GM18858 (cell line): ENCODE results near the gene MBD3.

ENCODE experiments used
- ATAC-seq: cut with Tn5 transposase; IDR thresholded peaks from one replicate; pipeline ENCODE4 v1.9.1; 2021; ENCODE audit not compliant: unreplicated experiment

Gene MBD3

DNA sequence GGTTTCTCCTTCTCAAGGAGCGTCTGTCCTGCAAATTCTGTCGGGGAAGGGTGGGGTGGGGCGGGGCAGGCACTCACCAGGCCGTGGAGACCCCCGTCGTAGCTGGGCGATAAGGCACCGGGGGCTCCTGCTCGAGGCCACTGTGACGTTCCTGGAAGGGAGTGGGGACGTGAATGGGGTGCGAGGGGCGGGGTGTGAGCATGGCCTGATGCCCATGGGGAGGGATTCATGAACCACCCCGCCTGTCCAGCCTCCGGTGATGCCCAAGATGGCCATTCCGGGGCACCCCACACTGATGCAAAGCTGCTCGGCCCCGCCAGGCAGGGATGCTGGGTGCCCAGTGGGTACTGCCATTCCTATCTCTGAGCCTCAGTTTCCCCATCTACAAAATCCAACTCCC, 27.0 kb upstream of the MBD3 start:
- no peak for ATAC-seq

DNA sequence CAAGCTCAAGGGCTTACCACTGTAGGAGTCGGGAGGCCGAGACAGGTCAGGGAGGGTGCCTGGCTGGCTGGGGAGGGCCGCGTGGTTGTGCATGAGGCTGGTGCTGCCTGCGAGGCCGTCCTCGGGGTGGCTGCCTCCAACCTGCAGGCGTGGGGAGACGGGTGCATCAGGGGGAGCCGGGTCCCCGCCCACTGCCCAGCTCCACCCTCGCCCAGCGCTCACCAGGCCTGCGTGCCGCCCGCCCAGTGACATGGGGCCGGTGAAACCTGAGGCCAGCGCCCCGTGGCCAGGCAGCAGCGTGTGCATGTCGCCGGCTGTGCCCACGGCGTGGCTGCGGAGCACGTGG, 26.4 kb upstream of the MBD3 start:
- ATAC-seq, result no peak

DNA sequence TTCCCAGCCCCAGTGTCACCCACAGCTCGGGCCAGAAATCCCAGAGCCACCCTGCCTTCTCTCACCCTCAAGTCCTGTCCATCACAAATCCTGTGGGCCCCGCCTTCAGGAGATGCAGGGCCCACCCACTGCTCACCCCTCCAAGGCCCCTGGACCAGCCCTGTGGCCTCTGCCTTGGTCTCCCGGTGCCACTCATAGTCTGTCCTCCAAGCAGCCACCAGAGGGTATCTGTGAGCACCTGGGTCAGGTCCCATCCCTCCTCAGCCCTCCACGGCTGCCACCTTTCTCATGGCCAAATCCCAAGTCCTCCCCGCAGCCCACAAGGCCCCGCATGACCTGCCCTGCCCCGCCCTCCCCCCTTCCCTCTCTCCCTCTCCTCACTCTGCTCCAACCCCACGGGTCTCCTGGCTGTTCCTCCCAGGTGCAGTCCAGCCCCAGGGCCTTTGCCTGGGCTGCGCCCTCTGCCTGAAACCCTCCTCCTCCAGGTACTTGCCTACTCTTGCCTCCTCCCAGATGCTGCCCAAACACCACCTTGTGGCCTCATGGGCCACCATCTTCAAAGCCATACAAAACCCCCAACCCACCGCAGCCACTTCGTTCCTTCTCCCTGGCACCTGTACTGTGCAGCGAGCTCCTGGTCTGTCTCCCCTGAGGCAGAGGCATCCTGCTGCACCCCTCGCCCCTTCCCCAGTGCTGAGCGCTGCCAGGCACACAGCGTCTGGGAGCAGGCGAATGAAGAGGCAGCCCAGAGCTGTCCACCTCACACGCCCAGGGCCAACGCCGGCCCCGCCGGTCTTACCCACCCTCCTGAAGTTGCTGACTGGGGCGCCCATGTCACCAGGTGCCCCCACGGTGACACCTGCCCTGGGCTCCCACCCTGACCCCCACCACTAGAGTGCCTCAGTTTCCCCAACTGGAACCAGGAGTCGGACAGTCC, 25.8 kb upstream of the MBD3 start:
- no peak for ATAC-seq

DNA sequence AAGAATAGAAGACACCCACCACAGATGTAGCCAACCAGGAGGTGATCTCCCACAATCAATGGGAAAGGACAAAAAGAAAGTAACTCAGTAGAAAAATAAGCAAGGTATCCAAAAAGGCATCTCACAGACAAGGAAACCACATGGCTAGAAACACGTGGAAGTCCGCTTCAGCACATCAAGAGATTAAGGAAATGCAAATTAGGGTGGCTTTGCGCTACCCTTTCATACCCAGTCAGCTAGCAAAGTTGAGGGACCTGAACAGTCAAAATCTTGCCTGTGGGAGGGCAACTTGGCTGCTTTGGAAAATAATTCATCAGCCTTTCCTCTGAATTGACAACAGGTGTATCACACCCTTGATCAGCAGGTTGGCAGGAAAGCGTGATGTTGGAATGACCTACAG, 24.2 kb upstream of the MBD3 start:
- no peak for ATAC-seq

DNA sequence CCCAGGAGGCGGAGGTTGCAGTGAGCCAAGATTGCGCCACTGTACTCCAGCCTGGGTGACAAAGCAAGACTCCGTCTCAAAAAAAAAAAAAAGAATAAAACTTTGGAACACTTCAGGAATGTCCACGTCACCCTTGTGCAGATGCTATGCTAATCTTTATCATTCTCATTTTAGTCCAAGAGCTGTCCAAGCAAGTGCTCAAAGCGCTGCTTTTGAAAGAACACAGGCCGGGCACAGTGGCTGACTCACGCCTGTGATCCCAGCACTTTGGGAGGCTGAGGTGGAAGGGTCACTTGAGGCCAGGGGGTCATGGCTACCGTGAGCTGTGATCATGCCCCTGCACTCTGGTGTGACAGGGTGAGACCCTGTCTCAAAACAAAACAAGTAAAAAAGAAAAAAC, 23.7 kb upstream of the MBD3 start:
- ATAC-seq, result no peak

DNA sequence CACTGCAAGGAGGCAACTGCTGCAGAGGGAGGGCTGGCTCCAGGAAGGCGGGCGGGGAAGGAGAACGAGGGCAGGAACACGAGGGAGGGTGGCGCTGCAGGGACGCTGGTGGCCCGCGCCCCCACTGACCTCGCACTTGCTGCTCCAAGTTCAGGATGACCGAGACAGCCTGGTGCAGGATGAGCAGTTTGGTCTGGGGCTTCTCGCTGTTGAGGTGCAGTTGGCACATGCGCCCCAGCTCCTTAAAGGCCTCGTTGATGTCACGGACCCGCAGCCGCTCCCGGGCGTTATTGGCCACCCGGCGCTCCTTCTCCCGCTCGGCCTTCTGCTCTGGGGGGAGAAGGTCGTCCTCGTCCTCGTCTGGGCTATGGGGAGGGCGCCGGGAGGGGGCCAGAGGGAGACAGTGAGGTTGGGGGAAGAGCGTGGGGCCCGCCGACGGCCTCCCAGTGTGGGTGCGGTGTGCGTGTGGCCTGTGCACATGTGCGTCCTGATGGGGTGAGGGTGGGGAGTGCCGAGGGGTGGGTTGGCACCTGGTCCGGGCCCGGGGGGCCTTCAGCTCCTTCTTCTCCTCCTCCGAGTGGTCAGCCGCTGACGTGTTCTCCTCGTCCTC, 22.6 kb upstream of the MBD3 start:
- ATAC-seq, result no peak

DNA sequence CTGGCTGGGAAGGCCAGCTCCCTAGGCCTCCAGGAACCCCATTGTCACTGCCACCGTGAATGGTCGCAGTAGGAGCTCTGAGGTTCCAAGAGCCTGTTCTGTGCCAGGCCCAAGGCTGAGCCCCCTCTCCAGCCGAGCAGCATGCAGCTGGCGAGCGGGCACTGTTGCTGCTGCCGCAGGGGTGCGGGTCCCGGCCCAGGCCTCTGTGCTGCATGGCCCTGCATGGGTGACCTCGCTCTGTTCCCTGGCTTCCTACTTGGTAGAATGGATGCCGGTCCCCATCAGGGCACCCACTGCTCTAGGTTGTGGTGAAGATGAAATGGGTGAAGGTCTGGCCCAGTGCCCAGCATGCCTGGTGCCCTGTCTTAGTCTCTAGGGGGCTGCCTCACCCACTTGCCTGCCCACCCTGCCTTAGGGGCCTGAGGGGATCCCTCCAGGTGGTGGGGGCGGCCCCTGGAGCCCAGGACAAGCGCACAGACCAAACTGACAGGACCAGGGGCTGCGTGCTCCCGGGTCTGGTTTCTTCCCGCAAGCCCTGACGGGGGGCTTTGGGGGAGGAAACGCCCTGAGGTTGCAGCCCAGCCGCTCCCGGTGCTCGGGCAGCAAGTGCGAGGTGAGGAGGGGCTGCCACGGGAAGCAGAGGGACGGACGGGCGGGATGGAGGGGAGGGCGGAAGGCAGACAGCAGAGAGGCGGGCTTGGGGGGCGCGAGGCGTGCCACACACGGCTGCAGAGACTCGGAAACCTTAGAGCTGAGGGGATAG, 21.3 kb upstream of the MBD3 start:
- ATAC-seq, result no peak

DNA sequence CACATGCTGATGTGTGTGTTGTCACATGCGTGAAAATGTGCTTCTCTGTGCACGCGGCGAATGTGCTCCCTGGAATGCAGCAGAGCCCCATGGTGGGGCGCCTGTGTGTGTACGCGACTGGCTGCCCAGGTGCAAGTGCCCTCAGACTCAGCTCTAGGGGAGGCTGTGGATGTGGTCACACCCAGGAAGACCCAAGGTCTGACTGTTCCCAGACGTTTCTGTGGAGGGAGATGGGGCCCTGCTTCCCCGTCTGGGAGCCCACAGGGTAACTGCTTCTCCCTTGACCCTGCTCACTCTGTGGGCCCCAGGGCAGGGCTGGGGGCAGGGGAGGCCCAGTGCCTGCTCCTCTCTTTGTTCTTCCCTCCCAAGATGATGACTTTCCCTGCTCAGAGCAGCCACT, 20.5 kb upstream of the MBD3 start:
- ATAC-seq, result no peak

DNA sequence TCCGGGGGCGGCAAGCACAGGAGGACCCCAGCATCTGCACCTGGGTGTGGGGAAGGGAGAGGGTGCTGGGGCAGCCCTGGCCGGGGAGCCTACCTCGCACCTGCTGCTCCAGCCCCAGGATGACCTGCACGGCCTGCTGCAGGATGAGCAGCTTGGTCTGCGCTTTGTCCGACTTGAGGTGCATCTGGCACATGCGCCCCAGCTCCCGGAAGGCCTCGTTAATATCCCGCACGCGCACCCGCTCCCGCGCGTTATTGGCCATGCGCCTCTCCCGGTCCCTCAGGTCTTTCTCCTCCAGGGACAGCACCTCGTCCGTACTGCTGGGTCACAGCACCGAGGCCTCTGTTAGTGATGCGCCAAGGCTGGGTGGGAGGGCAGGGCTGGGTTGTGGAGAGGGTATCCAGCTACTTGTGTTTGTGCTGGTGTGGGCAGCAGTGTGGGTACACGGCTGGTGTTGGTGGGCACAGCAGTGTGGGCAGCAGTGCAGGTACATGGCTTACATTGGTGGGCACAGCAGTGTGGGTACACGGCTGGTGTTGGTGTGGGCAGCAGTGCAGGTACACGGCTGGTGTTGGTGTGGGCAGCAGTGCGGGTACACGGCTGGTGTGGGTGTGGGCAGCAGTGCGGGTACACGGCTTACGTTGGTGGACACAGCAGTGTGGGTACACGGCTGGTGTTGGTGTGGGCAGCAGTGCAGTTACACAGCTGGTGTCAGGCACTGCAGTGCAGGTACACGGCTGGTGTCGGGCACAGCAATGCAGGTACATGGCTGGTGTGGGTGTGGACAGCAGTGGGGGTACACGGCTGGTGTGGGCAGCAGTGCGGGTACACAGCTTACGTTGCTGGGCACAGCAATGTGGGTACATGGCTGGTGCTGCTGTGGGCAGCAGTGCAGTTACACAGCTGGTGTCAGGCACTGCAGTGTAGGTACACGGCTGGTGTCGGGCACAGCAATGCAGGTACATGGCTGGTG, 19.7 kb upstream of the MBD3 start:
- no peak for ATAC-seq

DNA sequence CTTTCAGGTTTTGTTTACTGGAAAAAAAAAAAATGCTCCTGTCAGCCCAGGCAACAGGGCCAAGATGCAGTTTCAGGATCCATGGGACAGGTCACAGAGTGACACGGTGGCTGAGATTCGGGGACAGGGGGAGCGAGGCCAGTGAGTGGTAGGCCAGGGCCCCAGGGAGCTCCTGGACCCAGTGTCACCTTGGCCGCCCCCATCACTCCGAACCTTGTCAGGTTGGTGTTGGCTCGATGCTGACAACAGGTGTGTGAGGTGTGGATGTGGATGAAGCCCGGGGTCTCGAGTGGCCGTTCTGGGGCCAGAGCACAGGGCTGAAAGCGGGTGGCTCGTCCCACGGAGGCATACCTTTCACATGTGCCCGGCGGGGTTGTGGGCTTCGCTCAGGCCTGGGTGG, 18.7 kb upstream of the MBD3 start:
- ATAC-seq, result no peak

DNA sequence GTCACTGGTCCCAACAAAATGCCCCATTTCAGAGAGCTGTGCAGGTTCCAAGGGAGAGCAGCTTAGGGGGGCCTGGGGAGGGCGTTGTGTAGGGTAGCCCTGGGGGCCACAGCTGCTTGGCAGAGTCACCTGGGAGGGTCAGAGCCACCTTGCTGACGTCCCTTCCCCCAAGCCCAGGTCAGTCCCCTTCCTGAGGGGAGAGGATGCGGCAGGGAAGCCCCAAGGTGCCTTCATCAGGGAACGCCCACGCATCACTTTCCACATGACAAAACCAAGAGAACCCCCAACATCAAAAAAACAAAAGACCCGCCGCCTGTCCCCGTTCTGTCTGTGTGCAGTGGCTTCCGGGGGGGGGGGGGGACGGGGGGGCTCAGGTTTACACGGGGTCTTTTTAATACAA, 17.9 kb upstream of the MBD3 start:
- no peak for ATAC-seq

DNA sequence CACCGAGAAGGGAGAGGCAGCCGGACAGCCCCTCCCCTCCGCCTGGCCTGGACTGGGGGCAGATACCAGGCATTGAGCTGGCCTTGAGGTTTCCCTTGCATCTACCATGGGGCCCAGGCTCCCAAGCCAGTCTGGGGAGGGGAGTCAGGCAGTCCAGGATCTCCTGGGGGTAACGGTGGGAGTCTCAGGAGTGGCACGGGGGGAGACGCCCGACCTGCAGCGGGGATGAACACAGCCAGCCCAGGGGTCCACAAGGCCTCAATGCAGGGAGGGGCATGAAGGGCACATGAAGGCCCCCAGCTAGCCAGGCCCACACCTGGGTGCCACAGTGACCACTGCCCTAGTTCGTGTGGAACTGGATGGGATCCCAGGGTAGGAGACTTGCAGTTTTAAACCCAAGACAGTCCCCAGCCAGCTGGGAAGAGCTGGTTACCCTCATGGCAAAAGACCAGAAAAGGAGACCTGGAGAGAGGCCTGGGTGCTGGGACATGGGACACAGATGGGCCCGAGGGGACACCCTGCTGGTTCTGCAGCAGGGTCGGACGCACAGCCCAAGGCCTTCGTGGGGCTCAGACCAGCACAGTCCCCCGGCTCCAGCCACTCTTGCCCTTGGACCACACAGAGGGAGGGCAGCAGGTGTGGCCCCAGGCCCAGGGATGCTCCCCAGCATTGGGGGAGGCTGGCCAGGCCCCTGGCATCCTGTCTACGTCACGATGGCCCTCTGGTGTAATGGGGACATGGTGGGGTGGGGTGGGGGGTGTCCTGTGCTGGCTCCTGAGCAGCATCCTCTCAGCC, 17.2 kb upstream of the MBD3 start:
- no peak for ATAC-seq

DNA sequence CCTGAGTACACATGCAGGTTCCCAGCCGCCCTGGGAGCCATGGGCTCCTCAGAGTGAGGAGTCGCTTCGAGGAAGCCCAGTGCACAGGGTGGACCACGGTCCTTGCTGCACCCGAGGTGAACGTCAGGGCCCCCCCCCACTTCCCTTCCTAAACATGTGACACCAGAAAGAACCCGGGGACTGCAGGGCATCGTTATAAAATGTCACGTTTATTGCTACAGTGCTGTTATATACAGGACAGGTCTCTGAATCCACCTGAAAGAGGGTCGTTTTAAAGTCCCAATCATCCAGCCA, 16.4 kb upstream of the MBD3 start:
- no peak for ATAC-seq

DNA sequence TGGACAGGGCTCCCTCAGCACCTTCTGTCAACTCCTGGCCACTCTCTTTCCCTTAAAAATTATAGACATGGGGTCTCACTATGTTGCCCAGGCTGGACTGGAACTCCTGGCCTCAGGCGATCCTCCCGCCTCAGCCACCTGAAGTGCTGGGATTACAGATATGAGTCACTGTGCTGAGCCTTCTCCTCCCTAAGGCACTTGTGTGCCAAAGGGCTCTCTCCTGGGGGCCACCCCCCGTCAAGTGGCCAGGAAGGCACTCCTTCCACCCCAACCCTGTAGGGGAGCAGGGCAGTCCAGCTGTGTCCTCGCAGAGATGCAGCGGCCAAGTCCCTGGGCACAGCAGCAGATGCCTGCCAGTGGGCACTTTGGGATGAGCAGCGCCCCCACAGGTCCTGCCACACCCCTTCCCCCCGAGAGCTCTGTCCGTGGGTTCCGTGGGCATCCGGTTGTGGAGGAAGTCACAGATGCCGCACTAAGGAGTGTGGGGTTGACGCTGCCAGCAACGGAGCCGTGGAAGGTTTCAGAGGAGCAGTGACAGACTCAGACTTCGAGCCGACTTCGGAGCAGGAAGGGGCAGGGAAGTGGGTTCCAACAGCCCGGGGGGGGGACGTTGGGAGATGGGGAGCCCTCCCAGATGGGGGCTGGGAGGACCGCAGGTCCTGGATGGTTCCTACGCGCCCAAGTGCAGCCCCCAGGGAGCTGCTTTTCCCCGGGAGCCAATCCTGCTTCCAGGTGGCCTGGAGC, 15.9 kb upstream of the MBD3 start:
- ATAC-seq, result no peak

DNA sequence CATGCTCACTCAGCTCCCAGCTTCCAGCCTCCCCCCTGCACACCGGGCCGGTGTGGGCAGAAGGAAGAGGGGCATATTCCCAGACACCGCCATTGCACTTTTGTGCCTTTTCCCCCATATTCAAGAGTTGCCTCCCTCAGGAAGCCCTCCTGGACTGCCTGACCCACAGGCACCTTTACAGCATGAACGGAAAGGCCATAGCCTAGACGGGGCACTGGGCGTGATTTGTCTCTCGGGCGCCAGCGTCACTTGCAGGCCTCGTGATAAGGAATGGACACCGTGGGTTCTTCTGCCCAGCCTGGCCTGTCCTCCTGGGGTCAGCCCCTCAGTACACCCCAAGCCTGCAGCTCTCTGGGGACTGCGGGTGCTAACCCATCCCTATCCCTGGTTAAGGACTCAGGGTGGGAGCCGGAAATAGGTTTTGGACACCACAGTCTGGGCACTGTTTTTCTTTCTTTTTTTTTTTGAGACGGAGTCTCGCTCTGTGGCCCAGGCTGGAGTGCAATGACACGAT, 13.5 kb upstream of the MBD3 start:
- ATAC-seq, result no peak

DNA sequence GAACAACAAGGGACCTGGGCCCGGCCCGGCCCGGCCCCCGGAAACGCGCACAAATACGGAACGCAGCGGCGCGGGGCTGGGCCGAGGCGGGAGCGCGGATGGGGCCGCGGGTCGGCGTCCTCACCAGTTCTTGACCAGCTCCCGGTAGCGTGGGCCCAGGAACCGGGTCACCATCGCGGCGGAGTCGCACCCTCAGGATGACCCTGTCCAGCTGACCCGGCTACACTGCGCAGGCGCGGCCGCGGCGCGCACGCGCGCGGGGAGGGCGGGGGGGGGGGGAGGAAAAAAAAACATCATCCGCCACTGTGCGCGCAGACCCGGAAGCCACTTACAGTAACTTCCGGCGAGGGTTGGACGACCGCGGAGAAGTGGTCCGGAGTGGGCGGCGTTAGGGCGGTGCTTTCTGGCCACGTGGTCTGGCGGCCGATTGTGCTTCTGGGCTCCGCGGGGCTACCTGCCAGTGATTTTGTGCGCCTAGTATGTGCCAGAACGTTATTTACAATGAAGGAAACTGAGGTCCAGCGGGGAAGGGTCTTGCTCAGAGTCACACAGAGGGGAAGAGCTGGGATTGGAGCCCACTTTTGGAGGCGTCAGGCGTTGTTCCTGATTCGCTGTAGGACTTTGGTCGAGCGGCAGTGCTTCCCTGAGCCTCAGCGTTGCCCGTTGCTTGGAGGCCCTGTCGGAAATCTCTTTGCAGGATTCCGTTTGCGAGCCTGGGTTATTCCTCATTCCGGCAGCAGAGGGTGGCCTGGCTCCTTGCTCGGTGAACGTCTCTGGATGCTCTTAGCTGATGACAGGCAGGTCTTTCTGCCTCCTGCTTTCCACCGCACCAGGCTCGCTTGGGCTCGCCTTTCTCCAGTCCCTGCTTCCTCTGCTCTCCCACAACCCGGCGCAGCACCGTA, 12.8 kb upstream of the MBD3 start, which contains the start of gene UQCR11:
Gene UQCR11 (minus strand): TSS at position 227 of the 902 bp plus-strand sequence. CDS start 53 bp downstream, at position 174.
- peak; percentile 55 for ATAC-seq

DNA sequence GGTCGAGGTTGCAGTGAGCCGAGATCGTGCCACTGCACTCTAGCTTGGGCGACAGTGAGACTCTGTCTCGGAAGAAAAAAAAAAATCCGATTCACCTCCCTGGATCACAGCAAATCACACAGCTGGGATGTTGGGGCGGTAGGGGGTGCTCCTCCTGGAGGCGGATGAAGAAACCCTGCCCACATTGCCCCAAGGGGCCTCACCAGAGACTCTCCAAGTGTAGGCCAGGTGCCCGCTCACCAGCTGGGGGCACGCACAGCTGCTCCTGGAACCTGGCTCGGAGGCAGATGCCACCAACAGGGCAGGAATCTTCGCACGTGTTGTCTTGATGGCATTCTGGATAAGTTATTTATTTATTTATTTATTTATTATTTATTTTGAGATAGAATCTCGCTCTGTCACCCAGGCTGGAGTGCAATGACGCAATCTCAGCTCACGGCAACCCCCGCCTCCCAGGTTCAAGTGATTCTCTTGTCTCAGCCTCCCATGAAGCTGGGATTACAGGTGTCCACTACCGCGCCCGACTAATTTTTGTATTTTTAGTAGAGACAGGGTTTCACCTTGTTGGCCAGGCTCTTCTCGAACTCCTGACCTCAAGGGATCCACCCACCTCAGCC, 9.5 kb upstream of the MBD3 start:
- no peak for ATAC-seq

DNA sequence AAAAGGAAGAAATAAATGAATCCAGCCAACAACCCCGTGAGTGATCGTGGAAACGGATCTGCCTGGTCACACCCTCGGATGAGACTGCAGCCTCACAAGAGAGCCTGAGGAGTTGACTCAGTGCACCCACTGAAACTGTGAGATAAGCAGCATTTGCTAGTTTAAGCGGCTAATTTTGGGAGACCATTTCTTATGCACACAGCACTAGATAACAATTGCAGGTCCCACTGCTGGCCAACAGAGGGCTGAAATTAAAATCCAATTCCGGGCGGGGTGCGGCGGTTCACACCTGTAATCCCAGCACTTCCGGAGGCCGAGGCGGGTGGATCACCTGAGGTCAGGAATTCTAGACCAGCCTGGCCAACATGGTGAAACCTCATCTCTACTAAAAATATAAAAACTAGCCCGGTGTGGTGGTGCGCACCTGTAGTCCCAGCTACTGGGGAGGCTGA, 9.0 kb upstream of the MBD3 start:
- ATAC-seq, result no peak
